OCI-LY3 (cell line): ENCODE measurements around the gene SH2D1B.

Source experiments
- CTCF ChIP-seq: fragments of 200-600, 300-600 bp; sonication (generic); IDR thresholded peaks from 2 replicates; pipeline ENCODE4 v1.5.1; 2014; ENCODE audit warnings: antibody characterized with exemption, low read length, low read depth
- EZH2phosphoT487 ChIP-seq: fragments of 200-600 bp; shearing (Covaris generic); IDR thresholded peaks from 2 replicates; pipeline ENCODE4 v1.6.1; 2018; ENCODE audit warnings: antibody characterized with exemption, mixed run types, low read depth

DNA sequence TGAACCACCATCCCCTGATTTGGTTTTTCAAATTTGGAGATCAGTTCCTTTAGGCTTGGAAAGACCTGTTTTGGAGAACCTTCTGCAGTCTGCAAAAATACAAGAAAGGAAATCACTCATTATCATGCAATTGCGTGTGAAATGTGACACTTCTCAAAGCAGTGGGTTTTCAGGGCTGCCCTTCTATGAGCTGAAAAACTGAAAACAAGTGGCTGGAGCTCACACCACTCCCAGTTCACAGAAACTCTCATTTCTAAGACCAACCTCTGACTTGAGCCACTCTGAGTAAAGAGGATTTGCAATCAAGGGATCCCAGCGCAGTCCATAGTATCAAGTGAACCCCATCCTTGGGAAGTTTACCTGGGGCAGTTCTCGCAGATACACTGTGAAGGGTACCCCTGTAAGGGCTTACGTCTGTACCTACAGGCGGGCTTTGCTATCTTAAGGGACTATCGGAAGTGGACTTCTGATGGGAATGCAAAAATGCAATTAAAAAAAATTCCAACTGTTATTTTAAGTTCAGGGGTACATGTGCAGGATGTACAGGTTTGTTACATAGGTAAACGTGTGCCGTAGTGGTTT is 12.8 kb downstream of the SH2D1B start:
- no peak for TF ChIP-seq CTCF
- no peak for TF ChIP-seq EZH2phosphoT487
